Astrocyte (in vitro differentiated cells and primary cell): ENCODE results near the gene WIPI1.

Source experiments
- EZH2 ChIP-seq: IDR thresholded peaks from 2 replicates; pipeline ENCODE4 v1.6.1; 2012; ENCODE audit warnings: mild to moderate bottlenecking, low read length, inconsistent platforms; ENCODE audit not compliant: insufficient read depth
- TF ChIP-seq, protein P1 (sequence below): IDR thresholded peaks from 2 replicates; pipeline ENCODE4 v1.5.1; 2011; ENCODE audit warnings: low read depth, mild to moderate bottlenecking, inconsistent platforms, low read length, moderate library complexity; ENCODE audit not compliant: insufficient read depth

DNA sequence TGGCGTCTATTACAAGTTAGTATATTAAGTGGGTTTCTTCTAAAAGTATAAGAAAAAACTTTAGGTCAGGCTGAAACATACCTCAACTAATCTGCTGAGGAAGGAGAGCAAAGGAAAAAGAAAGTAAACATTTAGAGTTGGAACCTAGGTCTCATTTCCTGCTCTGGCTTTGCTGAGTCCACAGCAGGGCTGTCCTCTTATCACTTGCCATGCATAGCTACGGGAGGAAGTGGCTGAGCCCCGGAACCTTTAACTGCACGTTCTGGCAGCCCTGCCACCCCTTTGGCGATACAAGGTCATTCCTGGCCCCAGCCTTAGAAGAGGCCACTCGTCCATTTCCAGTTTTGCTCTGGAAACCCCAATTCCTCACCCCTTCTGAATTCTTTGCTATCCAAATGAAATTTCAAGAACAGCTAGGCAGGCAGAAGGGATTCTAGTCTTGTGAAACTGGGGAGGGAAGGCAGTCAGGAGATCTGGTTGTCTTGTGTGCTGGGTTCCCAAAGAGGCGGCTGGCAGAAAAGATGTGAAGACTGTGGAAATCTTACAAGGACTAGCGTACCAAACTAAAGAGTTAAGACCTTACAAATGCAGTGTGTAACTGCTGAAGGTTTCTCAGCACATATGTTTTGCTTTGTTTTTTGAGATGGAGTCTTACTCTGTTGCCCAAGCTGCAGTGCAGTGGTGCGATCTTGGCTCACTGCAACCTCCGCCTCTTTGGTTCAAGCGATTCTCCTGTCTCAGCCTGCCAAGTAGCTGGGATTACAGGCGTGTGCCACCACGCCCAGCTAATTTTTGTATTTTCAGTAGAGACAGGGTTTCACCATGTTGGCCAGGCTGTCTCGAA lies 19.1 kb downstream of the WIPI1 start:
- TF ChIP-seq, protein P1, sequence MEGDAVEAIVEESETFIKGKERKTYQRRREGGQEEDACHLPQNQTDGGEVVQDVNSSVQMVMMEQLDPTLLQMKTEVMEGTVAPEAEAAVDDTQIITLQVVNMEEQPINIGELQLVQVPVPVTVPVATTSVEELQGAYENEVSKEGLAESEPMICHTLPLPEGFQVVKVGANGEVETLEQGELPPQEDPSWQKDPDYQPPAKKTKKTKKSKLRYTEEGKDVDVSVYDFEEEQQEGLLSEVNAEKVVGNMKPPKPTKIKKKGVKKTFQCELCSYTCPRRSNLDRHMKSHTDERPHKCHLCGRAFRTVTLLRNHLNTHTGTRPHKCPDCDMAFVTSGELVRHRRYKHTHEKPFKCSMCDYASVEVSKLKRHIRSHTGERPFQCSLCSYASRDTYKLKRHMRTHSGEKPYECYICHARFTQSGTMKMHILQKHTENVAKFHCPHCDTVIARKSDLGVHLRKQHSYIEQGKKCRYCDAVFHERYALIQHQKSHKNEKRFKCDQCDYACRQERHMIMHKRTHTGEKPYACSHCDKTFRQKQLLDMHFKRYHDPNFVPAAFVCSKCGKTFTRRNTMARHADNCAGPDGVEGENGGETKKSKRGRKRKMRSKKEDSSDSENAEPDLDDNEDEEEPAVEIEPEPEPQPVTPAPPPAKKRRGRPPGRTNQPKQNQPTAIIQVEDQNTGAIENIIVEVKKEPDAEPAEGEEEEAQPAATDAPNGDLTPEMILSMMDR, result no peak
- TF ChIP-seq EZH2, result no peak
